MM.1S (cell line): ENCODE results near the gene RAB25.
"Not testable (repeated sequence)": the region's sequence is repeated elsewhere in the genome, so short reads cannot be mapped to it uniquely, and the experiment has no call there.

Source experiments
- DNase-seq: peaks from one replicate; pipeline ENCODE4 v3.0.0-alpha.2; 2015
- H2AFZ ChIP-seq: fragments of 300-600 bp; sonication (generic); 2 replicates; pipeline ENCODE4 v1.6.0; 2016; ENCODE audit warnings: antibody characterized with exemption, low read length
- H3F3A ChIP-seq: fragments of 300-600 bp; sonication (generic); 2 replicates; pipeline ENCODE4 v1.6.1; 2016; ENCODE audit warnings: mild to moderate bottlenecking, antibody characterized with exemption, low read length, moderate library complexity, mixed read lengths; ENCODE audit not compliant: insufficient read depth
- H3K27ac ChIP-seq: fragments of 300-600 bp; sonication (generic); 2 replicates; pipeline ENCODE4 v1.5.1; 2016; ENCODE audit warnings: mild to moderate bottlenecking, low read length
- H3K27me3 ChIP-seq: fragments of 300-600 bp; sonication (generic); replicated peaks from 2 replicates; pipeline ENCODE4 v1.6.0; 2016; ENCODE audit warnings: low read length; ENCODE audit not compliant: insufficient read depth
- H3K36me3 ChIP-seq: fragments of 300-600 bp; sonication (generic); replicated peaks from 2 replicates; pipeline ENCODE4 v1.6.1; 2016; ENCODE audit warnings: mild to moderate bottlenecking, low read length, mixed read lengths; ENCODE audit not compliant: insufficient read depth
- H3K4me1 ChIP-seq: fragments of 300-600 bp; sonication (generic); 2 replicates; pipeline ENCODE4 v1.6.1; 2016; ENCODE audit warnings: low read length, mixed read lengths
- H3K4me2 ChIP-seq: fragments of 300-600 bp; sonication (generic); 2 replicates; pipeline ENCODE4 v1.6.0; 2016; ENCODE audit warnings: low read depth, low read length
- H3K4me3 ChIP-seq: fragments of 300-600 bp; sonication (generic); 2 replicates; pipeline ENCODE4 v1.5.1; 2016; ENCODE audit warnings: low read length, mixed read lengths
- H3K79me2 ChIP-seq: fragments of 300-600 bp; sonication (generic); 2 replicates; pipeline ENCODE4 v1.6.1; 2016; ENCODE audit warnings: mixed run types, low read length, mixed read lengths
- H3K9ac ChIP-seq: fragments of 300-600 bp; sonication (generic); 2 replicates; pipeline ENCODE4 v1.6.1; 2016; ENCODE audit warnings: low read length, mixed read lengths
- H3K9me2 ChIP-seq: fragments of 300-600 bp; sonication (generic); replicated peaks from 2 replicates; pipeline ENCODE4 v1.6.1; 2016; ENCODE audit warnings: mild to moderate bottlenecking, low read length, mixed read lengths; ENCODE audit not compliant: insufficient read depth
- H3K9me3 ChIP-seq: fragments of 300-600 bp; sonication (generic); replicated peaks from 2 replicates; pipeline ENCODE4 v1.6.1; 2016; ENCODE audit warnings: mild to moderate bottlenecking, low read length, mixed read lengths; ENCODE audit not compliant: insufficient read depth
- H4K20me1 ChIP-seq: fragments of 300-600 bp; sonication (generic); 2 replicates; pipeline ENCODE4 v1.6.1; 2016; ENCODE audit warnings: mild to moderate bottlenecking, low read length, moderate library complexity, mixed read lengths; ENCODE audit not compliant: insufficient read depth
- CTCF ChIP-seq: fragments of 300-600 bp; sonication (generic); IDR thresholded peaks from 2 replicates; pipeline ENCODE4 v1.5.1; 2016; ENCODE audit warnings: antibody characterized with exemption, low read length, mixed read lengths
- EZH2 ChIP-seq: fragments of 300-600 bp; sonication (generic); optimal IDR thresholded peaks from 2 replicates; pipeline ENCODE3; 2017; ENCODE audit warnings: low read depth, mild to moderate bottlenecking, antibody characterized with exemption, low read length, mixed read lengths
- EZH2phosphoT487 ChIP-seq: fragments of 300-600 bp; sonication (generic); IDR thresholded peaks from 2 replicates; pipeline ENCODE4 v1.6.1; 2018; ENCODE audit warnings: antibody characterized with exemption, low read length

The RAB25 gene

GRCh38 chr1:156069490-156070455 lies 8.8 kb downstream of the RAB25 start:
- peaks cover 8% of the 10 kb centered on the region; the same call in 1 of the 2 replicates for H3K4me1 ChIP-seq
- no peak overlapping the region for H3K4me2 ChIP-seq
- H3K9ac ChIP-seq = no peak overlapping the region
- no peak overlapping the region for H3K4me3 ChIP-seq
- H3K79me2 ChIP-seq = no peaks in the 10 kb centered on the region
- no peak for DNase-seq
- H3K36me3 ChIP-seq = no peaks in the 10 kb centered on the region
- no peaks in the 10 kb centered on the region for H4K20me1 ChIP-seq
- H2AFZ ChIP-seq = no peak overlapping the region
- no peaks in the 10 kb centered on the region for H3K27me3 ChIP-seq
- H3K9me2 ChIP-seq = no peaks in the 10 kb centered on the region
- no peaks in the 10 kb centered on the region for H3K9me3 ChIP-seq
- H3K27ac ChIP-seq = no peak overlapping the region
- TF ChIP-seq CTCF (no peak), EZH2phosphoT487 (no peak), EZH2 (no peak)
- H3F3A ChIP-seq = no peaks in the 10 kb centered on the region

- Histone ChIP-seq H3K36me3 (no peaks in the 10 kb centered on the region), H3K4me3 (no peak overlapping the region), H4K20me1 (no peaks in the 10 kb centered on the region), H3K9ac (no peak overlapping the region), H2AFZ (no peak overlapping the region), H3F3A (no peaks in the 10 kb centered on the region), H3K27me3 (0 out of 2 replicates have a peak, but pooled peaks cover 6% of the 10 kb centered on the region), H3K9me3 (no peaks in the 10 kb centered on the region), H3K4me2 (no peak overlapping the region), H3K4me1 (peaks cover 8% of the 10 kb centered on the region; the same call in 1 of the 2 replicates), H3K27ac (no peak overlapping the region), H3K79me2 (no peaks in the 10 kb centered on the region), H3K9me2 (no peaks in the 10 kb centered on the region)
- TF ChIP-seq CTCF (no peak), EZH2 (no peak), EZH2phosphoT487 (no peak)
- no peak for DNase-seq
Observed at GRCh38 chr1:156070548-156070947, 9.6 kb downstream of the RAB25 start.

DNA sequence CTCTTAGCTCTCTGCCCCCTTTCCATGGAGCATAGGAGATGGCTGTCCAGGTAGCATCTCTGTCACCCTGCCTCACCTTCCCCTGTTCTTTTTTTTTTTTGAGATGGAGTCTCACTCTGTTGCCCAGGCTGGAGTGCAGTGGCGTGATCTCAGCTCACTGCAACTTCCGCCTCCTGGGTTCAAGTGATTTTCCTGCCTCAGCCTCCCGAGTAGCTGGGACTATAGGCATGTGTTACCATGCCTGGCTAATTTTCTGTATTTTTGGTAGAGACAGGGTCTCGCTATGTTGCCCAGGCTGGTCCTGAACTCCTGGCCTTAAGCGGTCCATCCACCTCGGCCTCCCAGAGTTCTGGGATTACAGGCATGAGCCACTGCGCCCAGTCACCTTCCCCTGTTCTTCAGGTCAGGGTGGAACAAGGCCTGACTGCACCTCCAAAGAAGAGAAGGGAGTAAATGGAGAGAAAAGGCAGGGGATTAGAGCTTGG lies 10.4 kb downstream of the RAB25 start:
- not testable (repeated sequence) for H3K9me2 ChIP-seq, H3F3A ChIP-seq, H3K4me3 ChIP-seq, H3K4me2 ChIP-seq, DNase-seq, H4K20me1 ChIP-seq, H3K79me2 ChIP-seq, H3K36me3 ChIP-seq, H3K27ac ChIP-seq, H2AFZ ChIP-seq, H3K27me3 ChIP-seq, H3K9ac ChIP-seq, H3K4me1 ChIP-seq, H3K9me3 ChIP-seq

DNA sequence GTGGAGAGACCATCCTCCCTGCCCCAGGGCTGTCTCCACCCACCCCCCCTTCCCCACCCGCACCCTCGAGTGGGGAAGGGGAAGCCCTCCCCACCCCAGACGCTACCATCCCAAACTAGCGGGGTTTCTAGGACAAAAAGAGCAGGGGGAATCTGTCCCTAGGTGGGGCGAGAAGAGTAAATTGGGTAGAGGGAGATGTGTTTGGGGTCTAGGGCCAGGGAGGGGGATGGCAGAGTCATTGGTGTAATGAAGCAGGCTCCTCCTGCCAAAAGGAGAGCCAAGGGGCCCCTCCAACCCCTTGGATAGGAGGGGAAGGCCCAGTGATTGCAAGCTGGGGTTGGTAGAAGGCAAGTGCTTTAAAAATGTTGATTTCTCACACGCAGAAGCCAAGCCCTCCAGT lies 11.3 kb downstream of the RAB25 start:
- Histone ChIP-seq H3K79me2 (no peaks in the 10 kb centered on the region), H3K9ac (no peak overlapping the region), H3K27me3 (0 out of 2 replicates have a peak, but pooled peaks cover 6% of the 10 kb centered on the region), H3K4me3 (no peak overlapping the region), H3K9me3 (no peaks in the 10 kb centered on the region), H3K27ac (no peak overlapping the region), H3K4me2 (no peak overlapping the region), H4K20me1 (no peaks in the 10 kb centered on the region), H3F3A (no peaks in the 10 kb centered on the region), H3K4me1 (no peaks in the 10 kb centered on the region), H3K9me2 (no peaks in the 10 kb centered on the region), H3K36me3 (no peaks in the 10 kb centered on the region), H2AFZ (no peak overlapping the region)
- TF ChIP-seq CTCF (no peak), EZH2 (no peak), EZH2phosphoT487 (no peak)
- DNase-seq = no peak
